RWPE2 (cell line): ENCODE data around the gene VAV3.

Experiments
- ATAC-seq: fragments of 200-7000 bp; cut with Tn5 transposase; 3 replicates; pipeline ENCODE4 v1.9.1; 2021; ENCODE audit warnings: low read depth
- DNase-seq: peaks from one replicate; pipeline ENCODE4 v3.0.0-alpha.2; 2020; ENCODE audit warnings: low spot score
- H3K27ac ChIP-seq: fragments of 450-650 bp; 2 replicates; pipeline ENCODE4 v1.5.1; 2017; ENCODE audit warnings: mild to moderate bottlenecking; ENCODE audit not compliant: poor library complexity, severe bottlenecking
- H3K27me3 ChIP-seq: fragments of 250-450 bp; sonication (Bioruptor Pico); 2 replicates; pipeline ENCODE4 v1.5.1; 2021; ENCODE audit warnings: mild to moderate bottlenecking, moderate library complexity; ENCODE audit not compliant: insufficient read depth, poor library complexity, severe bottlenecking
- H3K36me3 ChIP-seq: fragments of 250-450 bp; sonication (Bioruptor Pico); 2 replicates; pipeline ENCODE4 v1.5.1; 2020; ENCODE audit warnings: low read depth, mild to moderate bottlenecking, moderate library complexity
- H3K4me1 ChIP-seq: fragments of 250-450 bp; sonication (Bioruptor Pico); 2 replicates; pipeline ENCODE4 v1.5.1; 2021; ENCODE audit warnings: mild to moderate bottlenecking, moderate library complexity; ENCODE audit not compliant: insufficient read depth, poor library complexity, severe bottlenecking
- H3K4me3 ChIP-seq: fragments of 250-450 bp; sonication (Bioruptor Pico); 2 replicates; pipeline ENCODE4 v1.5.1; 2021; ENCODE audit warnings: mild to moderate bottlenecking, moderate library complexity; ENCODE audit not compliant: severe bottlenecking
- H3K9me3 ChIP-seq: fragments of 250-450 bp; sonication (Bioruptor Pico); 2 replicates; pipeline ENCODE4 v1.5.1; 2021; ENCODE audit warnings: mild to moderate bottlenecking, moderate library complexity; ENCODE audit not compliant: severe bottlenecking
- TF ChIP-seq, protein P1 (sequence below): fragments of 450-650 bp; IDR thresholded peaks from one replicate; pipeline ENCODE4 v1.5.1; 2017; ENCODE audit warnings: mild to moderate bottlenecking, moderate library complexity; ENCODE audit not compliant: poor library complexity, severe bottlenecking

The VAV3 gene

DNA sequence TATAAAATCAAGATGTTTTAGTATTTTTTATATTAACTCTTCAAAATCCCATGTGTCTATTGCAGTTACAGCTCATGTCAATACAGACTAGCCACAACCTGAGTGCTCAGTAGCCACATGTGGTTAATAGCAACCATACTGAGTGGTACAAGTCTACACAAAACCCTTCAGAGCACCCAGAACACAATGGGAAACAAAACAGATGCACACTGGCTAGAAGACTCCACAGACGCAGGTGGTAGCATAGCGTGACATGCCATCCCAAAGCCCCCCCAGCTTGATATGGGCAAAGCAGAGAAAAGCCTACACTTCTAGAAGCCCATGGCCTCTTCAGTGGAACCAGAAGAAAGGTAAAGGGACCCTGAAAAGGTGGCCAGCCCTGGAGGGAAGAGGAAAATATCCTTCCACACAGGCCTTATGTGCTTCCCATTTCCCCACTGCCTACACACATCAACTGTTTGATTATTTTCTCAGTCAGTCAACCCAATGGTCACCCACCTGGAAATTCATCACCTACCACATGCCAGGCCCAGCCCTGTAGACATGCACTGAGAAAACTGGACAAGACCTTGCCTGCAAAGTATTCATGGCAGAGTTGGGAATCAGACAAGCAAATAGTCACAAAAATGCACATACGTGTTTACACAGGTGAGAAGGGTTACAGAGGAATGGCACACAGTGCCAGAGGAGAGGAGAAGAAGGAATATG lies 175.0 kb downstream of the VAV3 start:
- DNase-seq: no peak
- Histone ChIP-seq H3K27me3 (no peaks in the 10 kb centered on the region), H3K4me3 (no peak overlapping the region), H3K36me3 (no peaks in the 10 kb centered on the region), H3K4me1 (no peaks in the 10 kb centered on the region), H3K9me3 (no peaks in the 10 kb centered on the region), H3K27ac (no peak overlapping the region)
- TF ChIP-seq, protein P1, sequence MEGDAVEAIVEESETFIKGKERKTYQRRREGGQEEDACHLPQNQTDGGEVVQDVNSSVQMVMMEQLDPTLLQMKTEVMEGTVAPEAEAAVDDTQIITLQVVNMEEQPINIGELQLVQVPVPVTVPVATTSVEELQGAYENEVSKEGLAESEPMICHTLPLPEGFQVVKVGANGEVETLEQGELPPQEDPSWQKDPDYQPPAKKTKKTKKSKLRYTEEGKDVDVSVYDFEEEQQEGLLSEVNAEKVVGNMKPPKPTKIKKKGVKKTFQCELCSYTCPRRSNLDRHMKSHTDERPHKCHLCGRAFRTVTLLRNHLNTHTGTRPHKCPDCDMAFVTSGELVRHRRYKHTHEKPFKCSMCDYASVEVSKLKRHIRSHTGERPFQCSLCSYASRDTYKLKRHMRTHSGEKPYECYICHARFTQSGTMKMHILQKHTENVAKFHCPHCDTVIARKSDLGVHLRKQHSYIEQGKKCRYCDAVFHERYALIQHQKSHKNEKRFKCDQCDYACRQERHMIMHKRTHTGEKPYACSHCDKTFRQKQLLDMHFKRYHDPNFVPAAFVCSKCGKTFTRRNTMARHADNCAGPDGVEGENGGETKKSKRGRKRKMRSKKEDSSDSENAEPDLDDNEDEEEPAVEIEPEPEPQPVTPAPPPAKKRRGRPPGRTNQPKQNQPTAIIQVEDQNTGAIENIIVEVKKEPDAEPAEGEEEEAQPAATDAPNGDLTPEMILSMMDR: no peak
- no peak for ATAC-seq

DNA sequence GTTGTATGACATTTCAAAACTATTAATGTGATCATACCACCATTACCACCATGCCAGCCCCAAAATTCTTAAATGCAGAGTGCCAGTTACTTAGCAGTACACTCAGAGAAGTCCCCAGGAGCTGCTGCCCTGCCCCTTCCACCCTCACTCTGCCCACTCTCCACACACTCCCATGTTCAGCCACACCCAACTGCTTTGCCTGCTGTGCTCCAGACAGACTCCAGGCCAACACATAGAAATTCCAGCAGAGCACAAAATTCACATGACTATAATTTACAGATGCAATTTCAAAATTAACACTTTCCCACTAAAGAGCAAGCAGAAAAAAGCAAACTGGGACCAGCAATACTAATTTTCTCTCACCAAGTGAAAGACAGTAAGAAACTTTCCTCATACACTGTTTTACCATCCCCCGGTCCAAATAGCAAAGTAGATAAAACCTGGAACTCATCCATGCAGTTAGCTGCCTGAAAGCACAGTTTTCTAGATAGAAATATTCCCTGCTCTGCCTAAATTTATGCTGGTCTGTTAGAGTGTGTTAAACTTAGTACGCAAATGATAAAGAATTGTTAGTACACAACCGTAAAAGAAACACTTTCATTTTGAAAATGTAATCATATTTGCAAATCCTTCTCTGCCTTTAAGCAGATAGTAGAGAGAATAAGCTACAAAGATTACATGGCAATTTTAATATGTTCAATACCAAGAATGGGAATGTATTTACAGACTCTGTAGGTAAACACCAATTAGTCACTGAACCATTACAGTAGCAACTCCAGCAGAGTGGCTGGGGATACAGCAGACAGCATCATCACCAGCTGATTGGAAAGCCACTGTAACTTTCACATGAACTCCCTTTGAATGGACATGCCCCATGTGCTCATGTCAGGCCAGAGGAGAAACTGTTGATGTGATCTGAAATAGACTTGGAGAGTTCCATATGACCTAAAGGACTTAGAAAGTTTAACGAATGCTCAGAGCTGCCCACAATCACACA lies 176.5 kb downstream of the VAV3 start:
- Histone ChIP-seq H3K27ac (no peak overlapping the region), H3K4me1 (no peaks in the 10 kb centered on the region), H3K9me3 (no peaks in the 10 kb centered on the region), H3K4me3 (no peak overlapping the region), H3K36me3 (no peaks in the 10 kb centered on the region), H3K27me3 (no peaks in the 10 kb centered on the region)
- ATAC-seq (no peak), DNase-seq (no peak)
- TF ChIP-seq, protein P1: no peak

DNA sequence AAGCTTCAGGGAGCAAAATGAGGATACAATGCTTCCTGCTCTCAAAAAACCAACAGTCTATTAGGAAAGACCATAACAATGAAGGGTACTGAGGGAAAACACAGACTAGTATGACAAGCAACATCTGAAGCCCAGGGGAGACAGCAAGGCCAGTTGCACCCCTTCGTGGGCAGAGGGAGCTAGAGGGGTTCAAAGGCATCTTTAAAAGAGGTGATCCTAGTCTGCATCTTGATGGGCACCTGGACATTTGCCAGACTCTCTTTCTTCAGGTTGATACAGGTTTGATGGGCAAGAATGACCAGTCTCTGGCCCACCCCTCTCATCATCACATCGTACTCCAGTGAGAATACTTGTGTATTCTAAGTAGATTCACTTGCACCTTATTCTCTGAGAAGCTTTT lies 177.7 kb downstream of the VAV3 start:
- no peaks in the 10 kb centered on the region for H3K36me3 ChIP-seq
- TF ChIP-seq, protein P1: no peak
- no peaks in the 10 kb centered on the region for H3K9me3 ChIP-seq
- no peak for DNase-seq
- no peaks in the 10 kb centered on the region for H3K27me3 ChIP-seq
- no peak overlapping the region for H3K4me3 ChIP-seq
- peak; percentile 31; the same call in 1 of the 3 replicates for ATAC-seq
- no peak overlapping the region for H3K27ac ChIP-seq
- no peaks in the 10 kb centered on the region for H3K4me1 ChIP-seq

DNA sequence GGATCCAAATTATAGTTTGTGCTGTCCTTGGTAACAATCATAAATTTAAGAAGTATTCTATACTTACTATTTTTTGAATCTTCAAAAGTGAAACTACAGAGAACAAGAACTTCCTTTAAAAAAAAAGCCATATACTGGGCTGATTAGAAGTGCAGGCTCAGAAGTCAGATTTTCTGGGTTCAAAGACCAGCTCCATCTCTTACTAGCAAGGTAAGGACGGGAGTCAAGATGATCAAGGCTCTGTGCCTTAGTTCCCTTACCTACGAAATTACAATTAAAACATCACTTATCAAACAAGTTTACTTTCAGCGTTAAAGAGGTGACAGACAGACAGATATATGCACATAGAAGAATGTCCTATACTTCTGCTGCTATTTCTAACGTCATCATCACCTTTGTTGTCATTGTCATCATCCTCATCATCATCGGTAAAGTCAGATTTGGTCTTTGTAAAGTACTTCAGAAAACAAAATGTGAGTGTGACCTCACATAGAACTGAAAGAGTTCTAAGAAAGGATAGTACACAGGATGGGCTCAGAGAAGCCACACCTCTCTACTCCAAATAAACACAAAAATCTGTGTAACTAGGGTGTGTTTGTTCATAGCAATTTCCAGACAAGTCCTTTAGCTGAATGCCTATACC lies 178.7 kb downstream of the VAV3 start:
- DNase-seq: no peak
- Histone ChIP-seq H3K9me3 (no peaks in the 10 kb centered on the region), H3K4me1 (no peaks in the 10 kb centered on the region), H3K36me3 (no peaks in the 10 kb centered on the region), H3K27me3 (no peaks in the 10 kb centered on the region), H3K4me3 (no peak overlapping the region), H3K27ac (no peak overlapping the region)
- no peak for ATAC-seq
- TF ChIP-seq, protein P1: no peak
